Mammary epithelial cell (primary cell): ENCODE measurements around the gene PGA4.
"Not testable (repeated sequence)": the region's sequence is repeated elsewhere in the genome, so short reads cannot be mapped to it uniquely, and the experiment has no call there.

ENCODE experiments used
- CTCF ChIP-seq, 2 donors: IDR thresholded peaks in 1 of 2; conservative IDR thresholded peaks in 1 of 2; 2 replicates each; pipeline ENCODE4 v1.5.1; 2011 to 2012; ENCODE audit warnings: inconsistent platforms in 2 of 2, low read length in 2 of 2, mild to moderate bottlenecking in 2 of 2, control low read depth in 1 of 2, low read depth in 1 of 2; ENCODE audit not compliant: insufficient read depth in 1 of 2; ENCODE audit errors: extremely low read depth in 1 of 2
- EZH2 ChIP-seq: IDR thresholded peaks from 2 replicates; pipeline ENCODE4 v1.6.1; 2012; ENCODE audit warnings: low read length, inconsistent platforms, borderline replicate concordance

DNA sequence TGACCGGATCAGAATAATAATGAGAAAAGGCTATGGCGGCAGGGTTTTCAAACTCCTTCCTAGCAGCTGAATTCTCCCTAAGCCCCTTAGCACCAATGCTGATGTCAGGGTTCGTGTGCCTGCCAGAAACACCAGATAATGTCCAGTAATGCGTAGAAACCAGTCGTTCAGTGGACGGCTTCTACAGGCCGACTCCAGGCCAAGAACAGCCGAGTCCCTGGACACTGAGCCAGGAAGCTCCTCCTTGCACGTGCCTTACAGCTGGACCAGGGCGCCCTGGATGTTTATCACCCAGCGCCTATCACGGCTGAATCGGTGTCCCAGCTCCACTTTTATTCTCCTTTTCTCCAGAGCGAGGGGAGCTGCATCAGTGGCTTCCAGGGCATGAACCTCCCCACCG lies 9.9 kb upstream of the PGA4 start:
- TF ChIP-seq CTCF (conservative IDR thresholded peaks at IDR 0.05 in 1 of 2, IDR thresholded peaks at IDR 0.05 in 1 of 2; ENCODE audit: extremely low read depth in 1 of 2, insufficient read depth in 1 of 2, low read depth in 1 of 2, low read length in 2 of 2); EZH2: not testable (repeated sequence)
